ENCODE results near the gene KIAA0753.

DNA sequence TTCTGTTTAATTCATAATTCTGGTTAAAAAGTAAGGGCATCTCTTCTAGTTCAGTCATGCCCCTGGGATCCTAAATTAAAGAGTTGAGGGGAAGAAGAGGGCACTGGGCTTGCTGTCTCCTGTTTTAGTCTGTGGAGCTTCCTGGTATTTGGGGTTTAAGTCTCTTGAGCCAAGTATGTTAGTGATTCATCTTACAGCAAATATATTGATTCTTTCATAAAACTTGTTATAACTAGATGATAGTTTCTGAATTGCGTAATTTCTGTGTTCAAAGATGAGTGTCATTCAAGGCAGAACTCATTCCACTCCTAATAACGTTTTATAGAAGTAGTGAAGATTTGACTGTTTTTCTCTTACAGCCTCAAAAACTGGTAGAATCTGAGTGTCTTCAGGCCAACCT, 2.1 kb upstream of the KIAA0753 start:
- TF ChIP-seq, protein P1, sequence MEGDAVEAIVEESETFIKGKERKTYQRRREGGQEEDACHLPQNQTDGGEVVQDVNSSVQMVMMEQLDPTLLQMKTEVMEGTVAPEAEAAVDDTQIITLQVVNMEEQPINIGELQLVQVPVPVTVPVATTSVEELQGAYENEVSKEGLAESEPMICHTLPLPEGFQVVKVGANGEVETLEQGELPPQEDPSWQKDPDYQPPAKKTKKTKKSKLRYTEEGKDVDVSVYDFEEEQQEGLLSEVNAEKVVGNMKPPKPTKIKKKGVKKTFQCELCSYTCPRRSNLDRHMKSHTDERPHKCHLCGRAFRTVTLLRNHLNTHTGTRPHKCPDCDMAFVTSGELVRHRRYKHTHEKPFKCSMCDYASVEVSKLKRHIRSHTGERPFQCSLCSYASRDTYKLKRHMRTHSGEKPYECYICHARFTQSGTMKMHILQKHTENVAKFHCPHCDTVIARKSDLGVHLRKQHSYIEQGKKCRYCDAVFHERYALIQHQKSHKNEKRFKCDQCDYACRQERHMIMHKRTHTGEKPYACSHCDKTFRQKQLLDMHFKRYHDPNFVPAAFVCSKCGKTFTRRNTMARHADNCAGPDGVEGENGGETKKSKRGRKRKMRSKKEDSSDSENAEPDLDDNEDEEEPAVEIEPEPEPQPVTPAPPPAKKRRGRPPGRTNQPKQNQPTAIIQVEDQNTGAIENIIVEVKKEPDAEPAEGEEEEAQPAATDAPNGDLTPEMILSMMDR (IDR thresholded peaks at IDR 0.05; ENCODE audit: insufficient read depth, low read length, poor library complexity, severe bottlenecking): no peak
- no peak for TF ChIP-seq EZH2phosphoT487 (conservative IDR thresholded peaks at IDR 0.05; ENCODE audit: low read length)
